Measurements from ENCODE around the gene TRH. TPM values are rescaled to one million over a fixed set of nuclear protein-coding genes. Genes with fewer than 3 reads are reported as not detected.
"Not testable (repeated sequence)": the region's sequence is repeated elsewhere in the genome, so short reads cannot be mapped to it uniquely, and the experiment has no call there.

The TRH gene
- total RNA-seq, 2 experiments from 2014 or later: not detected

GRCh38 chr3:130026146-130026829 is 51.8 kb downstream of the TRH start:
- H3K27ac Mint-ChIP-seq; H3K27me3 Mint-ChIP-seq (ENCODE audit: low read depth); H3K4me1 Mint-ChIP-seq (ENCODE audit: low read depth); H3K36me3 Mint-ChIP-seq (ENCODE audit: low read depth); H3K9me3 Mint-ChIP-seq; H3K4me3 Mint-ChIP-seq: not testable (repeated sequence)
- CTCF ChIA-PET: interaction anchor here (1.0 to 1.2 kb wide), 2 partner anchors 68 to 71 kb away, joined by 3 to 4 read pairs; no protein-coding TSS in a partner anchor
- DNase-seq: peak; percentile 62
- intact Hi-C loops (cut with micrococcal nuclease): loop anchor here (1.0 kb wide), 1 partner anchor 72 kb away; no protein-coding TSS in a partner anchor

GRCh38 chr3:130027437-130027836 is 52.9 kb downstream of the TRH start:
- CTCF ChIA-PET; intact Hi-C loops (cut with micrococcal nuclease); H3K27me3 Mint-ChIP-seq (ENCODE audit: low read depth): not testable (repeated sequence)

More at GRCh38 chr3:130027437-130027836, 52.9 kb downstream of the TRH start:
- H3K4me1 Mint-ChIP-seq (ENCODE audit: low read depth); H3K36me3 Mint-ChIP-seq (ENCODE audit: low read depth); H3K4me3 Mint-ChIP-seq; H3K9me3 Mint-ChIP-seq; H3K27ac Mint-ChIP-seq; DNase-seq: not testable (repeated sequence)

Other genes starting within 250 kb of the TRH start
- 10 to 100 TPM; 13.6 to 14.3 TPM for gene TMCC1, start 81.0 kb upstream of the TRH start, total RNA-seq
- not detected for gene ALG1L2, start 107.1 kb downstream of the TRH start, total RNA-seq